Type B pancreatic cell (in vitro differentiated cells): Measurements from ENCODE around the gene SPEM3. TPM values are rescaled to one million over a fixed set of nuclear protein-coding genes. Genes with fewer than 3 reads are reported as not detected.

Source experiments
- DNase-seq: peaks from one replicate; pipeline ENCODE4 v3.0.0; 2021; ENCODE audit warnings: mixed read lengths; ENCODE audit not compliant: unreplicated experiment; ENCODE audit errors: extremely low spot score
- H3K27ac Mint-ChIP-seq: 2 replicates; pipeline ENCODE4 v1.8.0; 2021; ENCODE audit warnings: mild to moderate bottlenecking, mixed read lengths
- H3K27me3 Mint-ChIP-seq: 2 replicates; pipeline ENCODE4 v1.8.0; 2021; ENCODE audit warnings: mixed read lengths
- H3K36me3 Mint-ChIP-seq: 2 replicates; pipeline ENCODE4 v1.8.0; 2021; ENCODE audit warnings: mixed read lengths
- H3K4me1 Mint-ChIP-seq: one replicate; pipeline ENCODE4 v1.8.0; 2021; ENCODE audit warnings: mixed read lengths; ENCODE audit not compliant: unreplicated experiment
- H3K4me3 Mint-ChIP-seq: 2 replicates; pipeline ENCODE4 v1.8.0; 2021; ENCODE audit warnings: mild to moderate bottlenecking, mixed read lengths
- H3K9me3 Mint-ChIP-seq: 2 replicates; pipeline ENCODE4 v1.8.0; 2021; ENCODE audit warnings: mixed read lengths
- CTCF ChIP-seq: fragments of 200-600 bp; sonication (generic); conservative IDR thresholded peaks from 2 replicates; pipeline ENCODE4 v1.5.0; 2021; ENCODE audit warnings: antibody characterized with exemption, mild to moderate bottlenecking
- total RNA-seq: library from RNA; stranded (reverse); gene quantifications from 2 replicates; pipeline ENCODE4 v1.2.1, GENCODE V29; 2021; ENCODE audit warnings: low replicate concordance

The SPEM3 gene
- total RNA-seq, 1 donor from 2014 or later: not detected

- H3K36me3 Mint-ChIP-seq: no peaks in the 10 kb centered on the region
- peaks cover 8% of the 10 kb centered on the region for H3K4me1 Mint-ChIP-seq
- peaks cover 18% of the 10 kb centered on the region for H3K27me3 Mint-ChIP-seq
- DNase-seq: no peak
- TF ChIP-seq CTCF: no peak
- no peak overlapping the region for H3K27ac Mint-ChIP-seq
- no peak overlapping the region for H3K4me3 Mint-ChIP-seq
- no peaks in the 10 kb centered on the region for H3K9me3 Mint-ChIP-seq
Observed at GRCh38 chr17:7432296-7432695, 3.6 kb downstream of the SPEM3 start.

GRCh38 chr17:7435676-7436555 lies 7.3 kb downstream of the SPEM3 start:
- Mint-ChIP-seq H3K27ac (peak overlapping the region; percentile 99), H3K4me3 (peak overlapping the region; percentile 93), H3K27me3 (peaks cover 40% of the 10 kb centered on the region), H3K36me3 (peaks cover 4% of the 10 kb centered on the region), H3K9me3 (no peaks in the 10 kb centered on the region), H3K4me1 (peaks cover 20% of the 10 kb centered on the region)
- DNase-seq: no peak
- TF ChIP-seq CTCF: peak; percentile 20

GRCh38 chr17:7436556-7437368 lies 8.1 kb downstream of the SPEM3 start:
- Mint-ChIP-seq H3K36me3 (peaks cover 4% of the 10 kb centered on the region), H3K27me3 (peaks cover 46% of the 10 kb centered on the region), H3K4me3 (peak overlapping the region; percentile 93), H3K9me3 (no peaks in the 10 kb centered on the region), H3K4me1 (peaks cover 28% of the 10 kb centered on the region), H3K27ac (peak overlapping the region; percentile 99)
- DNase-seq: peak; percentile 84
- peak; percentile 77 for TF ChIP-seq CTCF

- Mint-ChIP-seq H3K27ac (peak overlapping the region; percentile 99), H3K9me3 (no peaks in the 10 kb centered on the region), H3K4me1 (peaks cover 30% of the 10 kb centered on the region), H3K27me3 (peaks cover 49% of the 10 kb centered on the region), H3K4me3 (peak overlapping the region; percentile 93), H3K36me3 (peaks cover 4% of the 10 kb centered on the region)
- TF ChIP-seq CTCF: no peak
- DNase-seq: no peak
Observed at GRCh38 chr17:7437369-7437863, 8.8 kb downstream of the SPEM3 start.

GRCh38 chr17:7437950-7438614 lies 9.4 kb downstream of the SPEM3 start:
- DNase-seq: no peak

More at GRCh38 chr17:7437950-7438614, 9.4 kb downstream of the SPEM3 start:
- H3K4me3 Mint-ChIP-seq: peak overlapping the region; percentile 92
- H3K4me1 Mint-ChIP-seq: peaks cover 30% of the 10 kb centered on the region
- H3K9me3 Mint-ChIP-seq: no peaks in the 10 kb centered on the region
- H3K27ac Mint-ChIP-seq: peak overlapping the region; percentile 97
- TF ChIP-seq CTCF: no peak
- H3K36me3 Mint-ChIP-seq: peaks cover 4% of the 10 kb centered on the region
- peaks cover 53% of the 10 kb centered on the region for H3K27me3 Mint-ChIP-seq
